GM12875 (cell line): ENCODE results near the gene AGPAT3.

Experiments
- H3K4me3 ChIP-seq: one replicate; pipeline ENCODE4 v1.5.1; 2011; ENCODE audit warnings: low read depth, low read length, control low read depth
- TF ChIP-seq, protein P1 (sequence below): IDR thresholded peaks from 2 replicates; pipeline ENCODE4 v1.5.1; 2011; ENCODE audit warnings: low read depth, mild to moderate bottlenecking, control low read depth, inconsistent platforms, low read length, moderate library complexity, borderline replicate concordance; ENCODE audit not compliant: insufficient read depth

Gene AGPAT3

DNA sequence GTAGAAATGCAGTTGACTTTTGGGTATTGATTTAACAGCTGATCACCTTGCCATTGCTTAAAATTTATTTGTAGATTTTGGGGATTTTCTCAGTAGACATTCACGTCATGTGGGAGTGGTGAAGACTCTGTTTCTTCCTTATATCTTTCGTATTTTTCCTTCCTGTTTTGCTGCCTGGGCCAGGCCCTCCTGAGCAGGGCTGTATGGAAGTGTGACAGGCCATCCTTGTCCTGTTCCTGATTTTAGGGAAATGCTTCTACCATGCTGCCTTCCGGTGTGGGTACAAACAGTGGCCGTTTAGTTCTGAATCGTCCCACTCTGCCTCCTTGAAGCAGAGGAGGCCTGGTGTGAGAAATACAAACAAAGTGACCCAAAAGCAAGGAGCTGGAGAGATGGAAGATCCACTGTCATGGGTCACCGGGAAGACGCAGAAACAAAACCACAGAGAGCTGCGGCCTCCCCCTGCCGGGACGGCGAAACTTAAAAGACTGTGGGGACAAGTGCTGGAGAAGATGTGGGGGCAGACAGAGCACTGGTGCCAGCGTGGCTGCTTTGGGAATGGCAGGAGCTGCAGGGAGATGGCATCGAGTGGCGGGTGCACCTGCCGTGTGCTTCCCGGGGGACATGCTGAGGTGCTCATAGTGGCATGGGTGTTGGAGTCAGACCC, 7.6 kb downstream of the AGPAT3 start:
- H3K4me3 ChIP-seq: no peak overlapping the region
- TF ChIP-seq, protein P1, sequence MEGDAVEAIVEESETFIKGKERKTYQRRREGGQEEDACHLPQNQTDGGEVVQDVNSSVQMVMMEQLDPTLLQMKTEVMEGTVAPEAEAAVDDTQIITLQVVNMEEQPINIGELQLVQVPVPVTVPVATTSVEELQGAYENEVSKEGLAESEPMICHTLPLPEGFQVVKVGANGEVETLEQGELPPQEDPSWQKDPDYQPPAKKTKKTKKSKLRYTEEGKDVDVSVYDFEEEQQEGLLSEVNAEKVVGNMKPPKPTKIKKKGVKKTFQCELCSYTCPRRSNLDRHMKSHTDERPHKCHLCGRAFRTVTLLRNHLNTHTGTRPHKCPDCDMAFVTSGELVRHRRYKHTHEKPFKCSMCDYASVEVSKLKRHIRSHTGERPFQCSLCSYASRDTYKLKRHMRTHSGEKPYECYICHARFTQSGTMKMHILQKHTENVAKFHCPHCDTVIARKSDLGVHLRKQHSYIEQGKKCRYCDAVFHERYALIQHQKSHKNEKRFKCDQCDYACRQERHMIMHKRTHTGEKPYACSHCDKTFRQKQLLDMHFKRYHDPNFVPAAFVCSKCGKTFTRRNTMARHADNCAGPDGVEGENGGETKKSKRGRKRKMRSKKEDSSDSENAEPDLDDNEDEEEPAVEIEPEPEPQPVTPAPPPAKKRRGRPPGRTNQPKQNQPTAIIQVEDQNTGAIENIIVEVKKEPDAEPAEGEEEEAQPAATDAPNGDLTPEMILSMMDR: no peak

DNA sequence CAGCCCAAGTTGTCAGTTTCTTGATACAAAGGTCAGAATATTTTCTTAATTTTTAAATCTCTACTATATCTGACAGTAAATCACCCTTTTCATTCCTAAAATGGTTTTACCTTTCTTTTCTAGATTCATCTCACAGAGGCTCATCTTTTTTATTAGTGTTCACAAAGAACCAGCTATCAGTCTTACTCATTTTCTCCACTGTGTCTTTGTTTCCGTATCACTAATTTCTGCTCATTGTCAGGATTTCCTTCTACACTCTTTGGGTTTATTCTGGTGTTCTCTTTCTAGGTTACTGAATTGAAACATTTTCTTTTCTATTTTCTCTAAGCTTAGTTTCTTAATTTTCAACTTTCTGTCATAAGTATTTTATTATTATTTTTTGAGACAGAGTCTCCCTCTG, 8.7 kb downstream of the AGPAT3 start:
- TF ChIP-seq, protein P1: no peak
- no peak overlapping the region for H3K4me3 ChIP-seq

DNA sequence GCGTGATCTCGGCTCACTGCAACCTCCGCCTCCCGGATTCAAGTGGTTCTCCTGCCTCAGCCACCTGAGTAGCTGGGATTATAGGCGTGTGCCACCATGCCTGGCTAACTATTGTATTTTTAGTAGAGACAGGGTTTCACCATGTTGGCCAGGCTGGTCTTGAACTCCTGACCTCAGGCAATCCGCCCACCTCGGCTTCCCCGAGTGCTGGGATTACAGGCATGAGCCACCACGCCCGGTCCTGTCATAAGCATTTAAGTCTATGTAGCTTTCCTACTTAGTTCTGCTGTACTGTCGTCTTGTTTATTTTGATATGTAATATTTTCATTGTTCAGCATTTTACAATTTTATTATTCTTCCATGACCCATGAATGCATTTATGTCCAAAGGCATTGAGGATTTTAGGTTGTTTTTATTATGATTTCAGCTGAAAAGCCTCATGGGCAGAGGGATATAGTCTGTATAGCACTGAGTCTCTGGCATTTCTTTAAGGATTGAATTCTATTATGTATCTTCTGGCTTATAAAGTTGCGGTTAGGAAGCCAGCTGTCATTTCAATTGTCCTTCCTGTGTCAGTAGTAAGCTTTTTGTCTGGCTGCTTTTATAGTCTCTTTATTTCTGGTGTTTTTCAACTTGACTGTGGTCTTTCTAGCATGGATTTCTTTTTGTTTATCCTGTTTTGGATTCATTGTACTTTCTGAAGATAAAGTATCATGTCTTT, 9.2 kb downstream of the AGPAT3 start:
- H3K4me3 ChIP-seq: no peak overlapping the region
- TF ChIP-seq, protein P1: no peak

DNA sequence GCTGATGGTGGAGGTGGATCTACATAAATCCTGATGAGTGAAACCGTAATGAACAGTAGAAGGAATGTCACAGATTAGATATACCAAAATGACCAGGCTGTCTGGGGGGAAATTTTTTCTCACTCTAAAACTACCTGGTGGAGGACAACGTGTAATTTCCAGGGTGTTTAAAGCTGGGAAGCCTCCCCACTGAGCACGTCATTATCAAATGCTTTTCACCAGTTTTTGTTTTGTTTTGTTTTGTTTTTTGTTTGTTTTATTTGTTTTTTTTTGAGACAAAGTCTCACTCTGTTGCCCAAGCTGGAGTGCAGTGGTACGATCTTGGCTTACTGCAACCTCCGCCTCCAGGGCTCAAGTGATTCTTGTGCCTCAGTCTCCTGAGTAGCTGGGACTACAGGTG, 11.6 kb downstream of the AGPAT3 start:
- TF ChIP-seq, protein P1: no peak
- no peak overlapping the region for H3K4me3 ChIP-seq

DNA sequence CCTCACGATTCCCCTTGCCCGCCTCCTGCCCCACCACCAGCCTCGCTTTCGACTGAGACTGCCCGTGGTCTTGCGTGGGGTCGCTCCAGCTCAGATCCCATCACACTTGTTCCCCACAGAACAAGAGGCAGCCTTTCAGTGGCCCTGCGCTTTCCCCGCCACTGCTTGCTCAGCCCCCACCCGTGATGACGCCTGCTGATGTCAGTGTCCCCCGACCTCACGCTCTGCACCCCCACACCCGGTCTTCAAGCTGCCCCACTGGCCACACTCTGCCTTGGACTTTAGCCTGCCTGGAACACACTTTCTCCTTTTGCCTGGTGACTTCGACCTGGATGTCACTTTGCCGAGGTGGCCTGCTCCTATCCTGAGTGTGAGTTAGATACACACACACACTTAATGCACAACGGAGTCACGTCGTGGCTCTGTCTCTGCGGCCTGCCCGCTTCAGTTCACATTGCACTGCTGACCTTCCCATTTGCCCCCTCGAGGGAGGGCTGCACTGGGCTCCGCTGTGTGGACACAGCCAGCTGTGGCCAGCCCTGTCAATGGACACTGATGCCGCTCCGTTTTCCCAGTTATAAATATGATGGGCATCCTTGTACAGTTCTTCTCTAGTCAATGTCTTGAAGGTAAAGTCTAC, 13.0 kb downstream of the AGPAT3 start:
- H3K4me3 ChIP-seq: no peak overlapping the region
- TF ChIP-seq, protein P1: no peak

DNA sequence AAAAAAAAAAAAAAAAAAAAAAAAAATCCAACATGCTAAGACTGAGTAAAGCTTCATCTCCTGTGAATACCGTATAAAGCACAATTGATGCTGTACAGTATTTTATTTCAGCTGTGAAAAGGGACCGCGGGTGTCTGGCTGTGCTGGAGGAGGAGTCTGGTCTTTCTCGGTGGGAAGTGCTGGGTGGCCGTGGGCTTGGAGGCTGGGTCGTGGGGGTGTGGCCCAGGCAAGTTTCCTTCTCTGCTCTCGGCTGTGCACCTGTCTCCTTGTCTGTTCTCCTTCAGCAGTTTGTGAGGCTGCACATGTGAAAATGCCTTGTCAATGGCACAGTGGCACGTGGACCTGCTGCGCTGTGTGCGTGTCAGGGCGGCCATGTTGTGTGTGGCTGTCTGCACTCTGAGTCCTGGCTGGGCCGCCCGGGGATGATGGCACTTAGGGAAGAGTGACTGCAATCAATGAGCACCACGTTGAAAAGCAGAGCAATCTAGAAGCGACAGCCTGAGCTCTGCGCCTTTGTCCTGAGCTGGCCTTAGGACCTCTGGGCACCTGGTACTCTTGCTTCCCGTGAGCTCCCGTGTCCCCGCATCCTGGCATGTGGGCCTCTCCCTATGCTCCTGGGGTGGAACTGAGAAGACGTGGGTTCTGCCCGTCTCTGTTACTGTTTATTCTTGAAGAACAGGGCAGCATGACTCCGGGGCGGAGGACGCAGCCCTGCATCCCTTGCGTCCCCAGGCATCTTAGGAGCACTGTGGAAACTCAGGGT, 14.5 kb downstream of the AGPAT3 start:
- TF ChIP-seq, protein P1: no peak
- no peak overlapping the region for H3K4me3 ChIP-seq
